D721Med (cell line): ENCODE data around the gene CCDC167.

Experiments used
- DNase-seq: peaks from one replicate; pipeline ENCODE4 v3.0.0; 2011; ENCODE audit warnings: low spot score; ENCODE audit not compliant: insufficient read length
- FAIRE-seq: peaks from 2 replicates; lab custom pipeline; 2011; peaks lifted over from hg19 to GRCh38; lab: Jason Lieb, UNC
- CTCF ChIP-seq: IDR thresholded peaks from 2 replicates; pipeline ENCODE4 v1.5.1; 2012; ENCODE audit warnings: mild to moderate bottlenecking, control low read depth; ENCODE audit not compliant: insufficient read depth; ENCODE audit errors: missing control alignments

CCDC167 gene

GRCh38 chr6:37511201-37511600 lies 11.5 kb upstream of the CCDC167 start:
- DNase-seq (no peak), FAIRE-seq (no peak)
- no peak for TF ChIP-seq CTCF

- FAIRE-seq, result no peak
- DNase-seq, result no peak
- TF ChIP-seq CTCF, result no peak
These were observed 8.2 kb upstream of the CCDC167 start for GRCh38 chr6:37507690-37508421.

GRCh38 chr6:37507077-37507476 lies 7.4 kb upstream of the CCDC167 start:
- no peak for DNase-seq
- TF ChIP-seq CTCF, result no peak
- no peak for FAIRE-seq

- no peak for TF ChIP-seq CTCF
- no peak for FAIRE-seq
- DNase-seq, result no peak
These were observed 6.8 kb upstream of the CCDC167 start for GRCh38 chr6:37506479-37506878.

- TF ChIP-seq CTCF, result no peak
- DNase-seq (no peak), FAIRE-seq (no peak)
These were observed 4.3 kb upstream of the CCDC167 start for GRCh38 chr6:37504024-37504423.

GRCh38 chr6:37503309-37503965 lies 3.7 kb upstream of the CCDC167 start:
- no peak for TF ChIP-seq CTCF
- FAIRE-seq, result no peak
- DNase-seq, result no peak
